ENCODE results near the gene USP47.

USP47 gene, protein sequence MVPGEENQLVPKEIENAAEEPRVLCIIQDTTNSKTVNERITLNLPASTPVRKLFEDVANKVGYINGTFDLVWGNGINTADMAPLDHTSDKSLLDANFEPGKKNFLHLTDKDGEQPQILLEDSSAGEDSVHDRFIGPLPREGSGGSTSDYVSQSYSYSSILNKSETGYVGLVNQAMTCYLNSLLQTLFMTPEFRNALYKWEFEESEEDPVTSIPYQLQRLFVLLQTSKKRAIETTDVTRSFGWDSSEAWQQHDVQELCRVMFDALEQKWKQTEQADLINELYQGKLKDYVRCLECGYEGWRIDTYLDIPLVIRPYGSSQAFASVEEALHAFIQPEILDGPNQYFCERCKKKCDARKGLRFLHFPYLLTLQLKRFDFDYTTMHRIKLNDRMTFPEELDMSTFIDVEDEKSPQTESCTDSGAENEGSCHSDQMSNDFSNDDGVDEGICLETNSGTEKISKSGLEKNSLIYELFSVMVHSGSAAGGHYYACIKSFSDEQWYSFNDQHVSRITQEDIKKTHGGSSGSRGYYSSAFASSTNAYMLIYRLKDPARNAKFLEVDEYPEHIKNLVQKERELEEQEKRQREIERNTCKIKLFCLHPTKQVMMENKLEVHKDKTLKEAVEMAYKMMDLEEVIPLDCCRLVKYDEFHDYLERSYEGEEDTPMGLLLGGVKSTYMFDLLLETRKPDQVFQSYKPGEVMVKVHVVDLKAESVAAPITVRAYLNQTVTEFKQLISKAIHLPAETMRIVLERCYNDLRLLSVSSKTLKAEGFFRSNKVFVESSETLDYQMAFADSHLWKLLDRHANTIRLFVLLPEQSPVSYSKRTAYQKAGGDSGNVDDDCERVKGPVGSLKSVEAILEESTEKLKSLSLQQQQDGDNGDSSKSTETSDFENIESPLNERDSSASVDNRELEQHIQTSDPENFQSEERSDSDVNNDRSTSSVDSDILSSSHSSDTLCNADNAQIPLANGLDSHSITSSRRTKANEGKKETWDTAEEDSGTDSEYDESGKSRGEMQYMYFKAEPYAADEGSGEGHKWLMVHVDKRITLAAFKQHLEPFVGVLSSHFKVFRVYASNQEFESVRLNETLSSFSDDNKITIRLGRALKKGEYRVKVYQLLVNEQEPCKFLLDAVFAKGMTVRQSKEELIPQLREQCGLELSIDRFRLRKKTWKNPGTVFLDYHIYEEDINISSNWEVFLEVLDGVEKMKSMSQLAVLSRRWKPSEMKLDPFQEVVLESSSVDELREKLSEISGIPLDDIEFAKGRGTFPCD (N-terminal part only)

DNA sequence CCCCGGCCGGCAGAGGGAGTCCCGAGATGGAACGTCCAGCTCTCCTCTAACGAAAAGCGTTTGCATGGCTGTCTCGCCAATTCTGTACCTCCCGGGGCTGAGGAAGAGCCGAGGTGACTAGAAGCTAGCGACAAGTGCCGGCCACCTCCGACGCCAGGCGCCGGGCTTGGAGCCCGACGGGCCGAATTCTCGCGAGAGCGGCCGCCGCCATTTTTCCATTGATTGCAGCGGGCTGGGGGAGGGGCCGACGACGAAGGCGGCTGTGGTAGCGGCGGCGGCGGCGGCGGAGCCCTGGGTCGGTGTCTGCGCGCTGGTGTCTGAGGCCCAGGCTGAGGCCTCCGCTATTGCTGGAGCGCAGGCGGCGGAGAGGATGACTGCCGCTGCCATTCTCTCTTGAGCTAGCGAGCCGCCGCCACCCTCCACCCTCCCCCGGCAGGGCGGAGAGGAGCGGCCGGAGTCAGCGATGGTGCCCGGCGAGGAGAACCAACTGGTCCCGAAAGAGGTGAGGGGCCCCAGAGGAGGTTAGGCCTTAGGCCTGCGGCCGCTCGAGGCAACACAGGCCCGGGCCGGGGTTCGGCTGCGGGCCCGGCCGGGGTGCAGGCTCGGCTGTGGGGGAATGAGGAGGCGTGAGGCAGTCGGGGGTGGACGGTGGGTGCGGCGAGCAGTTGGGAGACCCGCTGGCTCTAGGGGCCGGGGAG lies at the start of gene USP47:
TSS of gene USP47 (plus strand) at position 250 of the 698 bp plus-strand sequence. CDS start at position 464, 214 bp downstream.
- peaks cover 3% of the 10 kb centered on the region for H3K4me1 Mint-ChIP-seq
- H3K9me3 Mint-ChIP-seq: no peaks in the 10 kb centered on the region
- H3K36me3 Mint-ChIP-seq: peaks cover 2% of the 10 kb centered on the region
- H3K27ac Mint-ChIP-seq: no peak within 1 kb of the TSS
- H3K27me3 Mint-ChIP-seq: peaks cover 5% of the 10 kb centered on the region
- H3K4me3 Mint-ChIP-seq: no peak within 1 kb of the TSS

DNA sequence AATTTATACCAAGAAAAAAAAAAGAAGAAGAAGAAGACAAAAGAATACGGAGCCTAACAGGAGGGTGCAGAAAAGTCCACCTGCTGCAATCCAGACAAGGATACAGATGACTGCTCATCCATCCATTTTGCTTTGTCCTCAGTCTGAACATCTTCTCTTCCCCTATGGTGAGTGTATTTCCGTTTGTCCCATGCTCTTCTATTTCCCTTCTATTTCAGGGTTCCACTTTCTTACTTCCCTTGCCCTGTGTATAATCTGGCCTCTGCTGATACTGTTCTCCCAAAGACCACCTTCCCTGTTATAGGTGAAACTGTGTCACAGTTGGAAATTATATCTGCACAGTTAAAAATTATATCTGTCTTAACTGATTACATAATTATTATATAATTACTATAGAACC lies 48.7 kb upstream of the USP47 start:
- no peaks in the 10 kb centered on the region for H3K9me3 Mint-ChIP-seq
- H3K36me3 Mint-ChIP-seq: no peaks in the 10 kb centered on the region
- no peaks in the 10 kb centered on the region for H3K4me1 Mint-ChIP-seq
- H3K27ac Mint-ChIP-seq: no peak overlapping the region
- peaks cover 6% of the 10 kb centered on the region for H3K27me3 Mint-ChIP-seq
- no peak overlapping the region for H3K4me3 Mint-ChIP-seq

DNA sequence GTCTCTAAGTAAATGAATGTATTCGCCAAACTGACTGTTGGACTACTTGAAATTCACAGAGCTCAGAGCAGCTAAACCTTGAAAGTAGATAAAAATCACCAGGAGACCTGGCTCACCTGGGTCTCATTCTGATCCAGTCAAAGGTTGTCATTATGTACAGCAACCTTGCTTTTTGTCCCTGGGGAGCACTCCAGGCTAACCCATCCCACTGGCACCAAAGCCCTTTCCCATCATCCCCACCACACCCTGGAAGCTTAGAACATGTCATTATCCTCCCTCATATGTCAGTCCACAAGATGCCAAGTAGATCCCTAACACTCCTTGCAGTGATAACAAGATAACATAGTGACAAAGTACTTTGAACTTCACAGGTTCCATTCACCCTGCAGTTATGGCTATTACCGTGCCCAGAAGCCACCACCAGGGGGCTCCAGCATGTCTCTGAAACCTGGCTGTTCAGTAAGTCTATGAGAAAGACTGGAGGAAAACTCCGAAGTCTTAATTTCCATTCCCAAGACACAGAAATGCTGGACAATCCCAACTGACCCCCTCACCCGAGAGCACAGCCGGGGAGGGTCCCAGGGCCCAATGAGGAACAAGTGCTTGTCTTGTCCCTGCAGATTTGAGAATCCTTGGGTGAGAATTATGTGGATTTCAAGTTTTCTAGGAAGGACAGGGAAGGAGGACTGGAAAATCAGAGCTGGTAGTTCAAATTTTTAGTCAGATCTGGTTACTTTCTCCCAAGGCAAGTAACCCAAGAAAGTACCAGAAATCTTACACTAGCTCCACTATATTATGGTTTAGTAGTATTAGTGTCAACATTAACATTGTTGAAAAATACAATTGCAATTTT lies 43.0 kb upstream of the USP47 start:
- no peaks in the 10 kb centered on the region for H3K4me1 Mint-ChIP-seq
- no peak overlapping the region for H3K4me3 Mint-ChIP-seq
- H3K27ac Mint-ChIP-seq: no peak overlapping the region
- no peaks in the 10 kb centered on the region for H3K36me3 Mint-ChIP-seq
- no peaks in the 10 kb centered on the region for H3K9me3 Mint-ChIP-seq
- peaks cover 8% of the 10 kb centered on the region for H3K27me3 Mint-ChIP-seq

DNA sequence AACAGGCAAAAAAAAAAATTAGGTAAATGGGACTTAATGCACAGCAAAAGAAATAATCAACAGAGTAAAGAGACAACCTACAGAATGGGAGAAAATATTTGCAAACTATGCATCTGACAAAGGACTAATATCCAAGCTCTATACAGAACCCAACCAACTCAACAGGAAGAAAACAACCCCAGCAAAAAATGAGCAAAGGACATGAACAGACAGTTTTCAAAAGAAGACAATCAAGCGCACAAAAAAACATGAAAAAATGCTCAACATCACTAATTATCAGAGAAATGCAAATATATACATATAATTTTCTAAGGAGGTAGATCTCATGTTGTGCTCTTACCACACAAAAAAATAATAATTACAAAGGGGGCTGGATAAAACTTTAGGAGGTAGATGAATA lies 36.5 kb upstream of the USP47 start:
- Mint-ChIP-seq H3K36me3 (peaks cover 3% of the 10 kb centered on the region), H3K4me3 (no peak overlapping the region), H3K27ac (no peak overlapping the region), H3K27me3 (peaks cover 3% of the 10 kb centered on the region), H3K9me3 (peaks cover 8% of the 10 kb centered on the region), H3K4me1 (no peaks in the 10 kb centered on the region)

DNA sequence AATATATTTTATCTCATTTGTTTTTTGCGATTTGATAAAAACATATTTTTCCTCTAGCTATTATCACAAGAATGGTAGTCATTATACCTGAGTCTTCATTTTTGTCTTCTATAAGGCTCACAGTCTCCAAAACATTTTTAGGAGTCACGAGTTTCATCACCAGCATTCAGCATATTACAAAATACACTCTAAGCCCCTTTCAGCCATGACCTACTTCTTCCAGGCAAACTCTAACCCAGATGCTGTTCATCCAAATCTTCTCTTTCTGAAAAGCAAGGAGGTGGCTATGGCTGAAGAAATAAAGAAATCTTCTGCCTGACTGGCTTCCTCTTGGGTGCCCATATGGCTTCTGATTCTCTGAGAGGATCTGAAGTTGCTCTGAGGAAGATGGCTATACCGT lies 35.7 kb upstream of the USP47 start:
- Mint-ChIP-seq H3K27me3 (peaks cover 3% of the 10 kb centered on the region), H3K4me3 (no peak overlapping the region), H3K27ac (no peak overlapping the region), H3K36me3 (peaks cover 3% of the 10 kb centered on the region), H3K9me3 (peaks cover 8% of the 10 kb centered on the region), H3K4me1 (no peaks in the 10 kb centered on the region)

DNA sequence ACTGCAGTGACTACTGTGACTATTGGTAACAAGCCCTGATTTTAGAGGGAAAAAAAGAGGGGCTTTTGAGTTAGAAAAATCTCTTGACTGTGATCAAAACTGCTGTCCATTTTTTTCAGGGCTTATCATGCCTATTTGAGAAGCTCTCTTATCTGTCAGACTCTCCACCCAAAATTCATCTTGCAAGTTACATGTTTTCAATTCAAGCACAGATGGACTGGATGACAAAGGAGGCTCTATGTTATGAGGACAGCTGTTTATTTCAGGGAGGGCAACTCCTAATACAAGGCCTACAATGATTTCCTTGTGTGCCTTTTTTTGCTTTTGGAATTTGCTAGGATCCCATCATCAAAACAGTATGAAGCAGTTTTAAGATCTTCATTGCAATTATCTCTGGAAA lies 35.2 kb upstream of the USP47 start:
- Mint-ChIP-seq H3K27ac (no peak overlapping the region), H3K27me3 (peaks cover 3% of the 10 kb centered on the region), H3K4me1 (no peaks in the 10 kb centered on the region), H3K9me3 (peaks cover 8% of the 10 kb centered on the region), H3K36me3 (peaks cover 3% of the 10 kb centered on the region), H3K4me3 (no peak overlapping the region)

DNA sequence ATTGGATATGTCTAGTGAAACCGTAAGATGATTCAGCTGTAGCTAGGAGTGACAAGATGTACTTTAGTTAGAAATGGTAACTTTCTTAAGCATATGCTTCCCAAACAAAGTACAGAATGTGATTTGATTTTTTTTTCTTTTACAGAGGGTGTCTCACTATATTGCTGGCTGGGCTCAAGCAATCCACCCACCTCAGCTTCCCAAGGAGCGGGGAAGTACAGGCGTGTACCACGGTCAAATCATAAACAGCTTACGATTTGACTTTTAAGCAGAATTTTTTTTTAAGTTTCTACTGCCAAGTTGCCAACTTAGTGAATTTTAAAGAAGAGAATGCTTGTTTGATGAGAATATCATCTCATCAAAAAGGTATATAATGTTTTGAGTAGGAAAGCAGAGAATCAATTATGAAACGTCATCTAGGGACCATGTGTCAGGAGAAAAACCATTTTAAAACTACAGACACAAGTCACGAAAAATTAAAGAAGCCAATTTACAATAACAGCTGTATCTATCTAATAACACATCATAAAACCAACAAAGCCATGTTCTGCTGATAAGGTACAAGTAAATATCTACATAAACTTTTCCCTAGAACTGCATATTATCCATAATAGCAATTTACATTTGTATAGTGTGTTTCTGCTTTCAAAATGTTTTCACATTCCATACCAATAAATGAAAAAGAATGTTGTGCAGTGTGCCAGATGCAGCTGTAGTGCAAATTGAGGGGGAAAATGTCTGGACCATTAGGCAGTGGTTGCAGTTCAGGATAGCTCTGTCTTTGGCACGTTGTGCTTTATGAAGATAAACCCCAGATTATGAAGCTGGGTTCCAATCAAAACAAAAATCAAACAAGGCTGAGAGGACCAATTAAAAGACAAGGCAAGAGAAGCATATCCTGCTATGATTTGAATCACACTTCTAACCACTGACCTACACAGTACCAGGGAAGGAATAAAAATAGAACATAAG lies 33.7 kb upstream of the USP47 start:
- peaks cover 8% of the 10 kb centered on the region for H3K9me3 Mint-ChIP-seq
- H3K27ac Mint-ChIP-seq: no peak overlapping the region
- no peak overlapping the region for H3K4me3 Mint-ChIP-seq
- peaks cover 3% of the 10 kb centered on the region for H3K36me3 Mint-ChIP-seq
- no peaks in the 10 kb centered on the region for H3K4me1 Mint-ChIP-seq
- H3K27me3 Mint-ChIP-seq: no peaks in the 10 kb centered on the region

DNA sequence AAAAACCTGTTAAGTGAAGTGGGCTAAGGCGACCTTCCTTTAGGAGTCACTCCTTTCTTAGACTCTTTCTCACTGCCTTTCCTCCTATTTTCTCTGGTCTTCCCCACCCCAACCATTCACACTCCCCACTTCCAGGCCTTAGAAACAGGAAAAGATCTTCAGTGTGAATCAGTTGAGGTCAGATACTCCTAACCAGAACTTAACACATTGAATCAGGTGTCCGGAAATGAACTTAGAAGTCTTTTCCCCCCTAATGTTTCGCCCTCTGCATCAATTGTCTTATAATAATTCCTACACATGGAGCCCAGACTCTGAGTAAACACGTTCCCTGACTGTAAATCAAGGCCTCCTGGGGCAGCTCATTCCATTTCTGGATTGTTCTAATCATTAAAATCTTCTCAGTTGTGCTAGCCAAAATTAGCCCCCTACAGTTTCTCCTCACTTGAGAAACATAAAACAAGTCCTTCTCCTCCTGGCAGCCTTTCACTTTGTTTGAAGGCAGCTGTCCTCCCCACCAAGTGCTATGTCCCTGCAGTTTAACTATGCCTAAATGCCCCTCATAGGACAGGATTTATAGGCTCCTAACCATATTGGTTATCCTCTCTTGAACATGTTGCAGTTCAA lies 32.7 kb upstream of the USP47 start:
- no peaks in the 10 kb centered on the region for H3K27me3 Mint-ChIP-seq
- H3K4me1 Mint-ChIP-seq: no peaks in the 10 kb centered on the region
- H3K36me3 Mint-ChIP-seq: peaks cover 3% of the 10 kb centered on the region
- no peak overlapping the region for H3K4me3 Mint-ChIP-seq
- peaks cover 8% of the 10 kb centered on the region for H3K9me3 Mint-ChIP-seq
- H3K27ac Mint-ChIP-seq: no peak overlapping the region

DNA sequence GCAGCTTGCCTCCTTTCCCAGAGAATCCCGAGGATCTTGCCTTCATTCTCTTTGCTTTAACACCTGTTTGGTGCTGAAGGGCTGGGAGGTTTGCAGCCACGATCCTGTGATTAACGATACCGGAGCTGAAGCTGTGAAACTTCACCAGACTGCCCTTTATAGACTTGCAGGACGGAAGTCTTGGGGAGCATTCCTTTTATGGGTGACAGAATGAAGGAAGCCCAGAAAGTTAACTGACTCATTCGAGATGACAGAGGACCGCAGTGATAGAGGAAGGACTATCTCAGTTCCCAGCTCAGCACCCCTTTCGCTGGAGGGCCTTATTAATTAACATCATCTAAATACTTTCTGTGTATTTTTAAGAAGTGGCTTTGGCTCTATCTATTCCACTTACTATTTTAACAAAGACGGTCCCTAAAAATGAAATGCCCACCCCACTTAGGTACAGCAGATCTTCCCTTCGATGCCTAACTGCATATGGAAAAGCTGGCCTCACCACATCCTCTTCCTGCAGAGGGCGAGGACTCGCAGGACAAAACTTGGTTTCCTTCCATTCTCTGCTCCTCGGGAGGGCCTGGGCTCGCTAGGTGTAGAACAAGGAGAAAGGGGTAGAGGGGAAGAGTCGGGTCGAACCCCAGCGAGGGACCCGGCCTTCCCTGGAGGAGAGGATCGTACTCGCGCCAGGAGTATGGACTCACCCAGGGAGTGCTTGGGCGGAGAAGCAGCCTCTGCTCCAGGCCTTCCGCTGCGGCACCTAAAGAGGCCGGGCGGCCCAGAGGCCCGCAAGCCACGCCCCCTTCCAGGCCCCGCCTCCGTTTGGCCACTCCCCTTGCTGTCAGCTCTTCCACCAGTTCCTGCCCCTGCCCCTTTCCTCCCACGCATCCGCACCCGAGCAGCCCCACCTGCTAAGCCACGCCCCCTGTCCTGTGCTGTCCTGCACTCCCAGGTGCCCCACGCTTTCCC lies 30.7 kb upstream of the USP47 start:
- no peak overlapping the region for H3K27ac Mint-ChIP-seq
- H3K9me3 Mint-ChIP-seq: no peaks in the 10 kb centered on the region
- H3K27me3 Mint-ChIP-seq: no peaks in the 10 kb centered on the region
- no peak overlapping the region for H3K4me3 Mint-ChIP-seq
- H3K4me1 Mint-ChIP-seq: no peaks in the 10 kb centered on the region
- H3K36me3 Mint-ChIP-seq: no peaks in the 10 kb centered on the region

DNA sequence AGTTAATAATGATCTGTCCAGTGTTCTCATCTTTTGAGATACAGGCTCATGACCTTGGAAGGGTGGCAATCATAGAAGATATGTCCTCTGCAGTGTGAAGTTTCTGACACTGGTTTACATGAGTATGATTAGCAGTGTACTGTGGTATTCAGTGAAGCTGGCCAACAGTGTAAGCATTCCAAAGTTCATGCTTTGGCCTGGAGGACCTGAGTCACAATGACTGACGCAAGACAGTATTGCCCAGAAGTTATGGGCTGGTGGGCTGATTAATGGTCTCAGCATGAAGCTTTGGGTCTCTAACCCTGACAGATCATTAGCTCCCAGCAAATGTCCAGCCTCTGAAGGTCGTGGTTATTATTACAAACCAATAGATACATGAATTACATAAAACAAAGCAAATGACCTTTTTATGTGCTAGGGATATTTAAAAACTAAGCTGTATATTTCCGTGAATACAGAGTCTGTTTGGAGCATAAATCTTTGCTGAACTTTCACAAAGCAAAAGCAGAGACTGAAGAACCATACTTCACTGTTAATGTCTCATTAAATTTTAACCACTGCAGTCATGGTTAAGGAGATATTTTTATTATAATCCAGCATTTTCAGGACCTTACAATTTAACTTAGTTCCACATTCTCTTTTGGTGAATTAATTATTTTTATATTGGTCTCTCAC lies 28.3 kb upstream of the USP47 start:
- Mint-ChIP-seq H3K36me3 (no peaks in the 10 kb centered on the region), H3K4me1 (no peaks in the 10 kb centered on the region), H3K27ac (no peak overlapping the region), H3K4me3 (no peak overlapping the region), H3K27me3 (no peaks in the 10 kb centered on the region), H3K9me3 (no peaks in the 10 kb centered on the region)

DNA sequence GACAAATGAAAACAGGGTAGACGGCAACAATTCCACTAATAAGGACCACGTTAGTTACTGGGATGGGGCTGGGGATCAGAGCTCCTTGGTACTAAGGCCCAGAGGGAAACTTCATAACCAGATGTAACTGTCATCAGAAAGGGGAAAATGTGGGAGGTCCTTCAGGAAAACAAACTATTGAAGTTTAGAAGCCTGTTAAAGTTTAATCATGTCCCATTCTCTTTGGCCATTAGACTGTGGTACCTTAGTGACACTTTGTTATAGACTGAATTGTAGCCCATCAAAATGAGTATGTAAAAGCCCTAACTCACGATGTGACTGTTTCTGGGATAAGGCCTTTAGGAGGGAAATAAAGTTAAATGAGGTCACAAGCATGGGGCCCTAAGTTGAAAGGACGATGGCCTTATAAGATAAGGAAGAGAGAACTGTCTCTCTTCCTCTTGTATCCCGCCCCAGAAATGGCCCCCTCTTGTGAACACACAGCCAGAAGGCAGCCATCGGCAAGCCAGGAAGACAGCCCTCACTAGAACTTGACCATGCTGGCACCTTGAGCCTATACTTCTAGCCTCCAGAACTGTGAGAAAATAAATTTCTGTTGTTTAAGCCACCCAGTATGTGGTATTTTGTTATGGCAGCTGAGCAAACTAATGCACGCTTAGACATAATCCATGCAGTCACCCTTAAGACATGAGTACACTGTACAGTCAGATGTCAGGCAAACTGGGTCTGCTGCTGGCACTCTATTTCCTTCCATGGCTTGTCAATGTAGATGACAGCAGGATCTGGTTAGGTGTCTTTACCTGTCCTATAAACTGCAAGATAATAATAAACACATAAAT lies 26.9 kb upstream of the USP47 start:
- Mint-ChIP-seq H3K4me1 (no peaks in the 10 kb centered on the region), H3K4me3 (no peak overlapping the region), H3K9me3 (no peaks in the 10 kb centered on the region), H3K36me3 (no peaks in the 10 kb centered on the region), H3K27me3 (no peaks in the 10 kb centered on the region), H3K27ac (no peak overlapping the region)
